ACC112 (cell line): ENCODE measurements around the gene SLC15A5.

Experiments used
- H2AFZ ChIP-seq: fragments of 200-600 bp; sonication (generic); one replicate; pipeline ENCODE4 v1.6.0; 2017; ENCODE audit warnings: antibody characterized with exemption, low read length; ENCODE audit not compliant: unreplicated experiment
- H3K27ac ChIP-seq: fragments of 200-600 bp; sonication (generic); 2 replicates; pipeline ENCODE4 v1.5.1; 2014; ENCODE audit warnings: low read depth, mild to moderate bottlenecking, antibody characterized with exemption, low read length, moderate library complexity
- H3K27me3 ChIP-seq: fragments of 200-600 bp; sonication (generic); 2 replicates; pipeline ENCODE4 v1.6.1; 2014; ENCODE audit warnings: mild to moderate bottlenecking, antibody characterized with exemption, low read length, moderate library complexity, mixed read lengths; ENCODE audit not compliant: insufficient read depth
- H3K36me3 ChIP-seq: fragments of 200-600 bp; sonication (generic); 2 replicates; pipeline ENCODE4 v1.6.1; 2016; ENCODE audit warnings: mild to moderate bottlenecking, antibody characterized with exemption, low read length, moderate library complexity, mixed read lengths; ENCODE audit not compliant: insufficient read depth
- H3K4me1 ChIP-seq: fragments of 200-600 bp; sonication (generic); one replicate; pipeline ENCODE4 v1.6.1; 2016; ENCODE audit warnings: low read length, mixed read lengths; ENCODE audit not compliant: insufficient read depth, unreplicated experiment, control insufficient read depth
- H3K4me3 ChIP-seq: fragments of 200-600 bp; sonication (generic); 2 replicates; pipeline ENCODE4 v1.5.1; 2014; ENCODE audit warnings: mild to moderate bottlenecking, low read depth, low read length
- H3K79me2 ChIP-seq: fragments of 200-600 bp; sonication (generic); one replicate; pipeline ENCODE4 v1.6.0; 2016; ENCODE audit warnings: low read length; ENCODE audit not compliant: control insufficient read depth, unreplicated experiment, insufficient read depth

SLC15A5 gene

DNA sequence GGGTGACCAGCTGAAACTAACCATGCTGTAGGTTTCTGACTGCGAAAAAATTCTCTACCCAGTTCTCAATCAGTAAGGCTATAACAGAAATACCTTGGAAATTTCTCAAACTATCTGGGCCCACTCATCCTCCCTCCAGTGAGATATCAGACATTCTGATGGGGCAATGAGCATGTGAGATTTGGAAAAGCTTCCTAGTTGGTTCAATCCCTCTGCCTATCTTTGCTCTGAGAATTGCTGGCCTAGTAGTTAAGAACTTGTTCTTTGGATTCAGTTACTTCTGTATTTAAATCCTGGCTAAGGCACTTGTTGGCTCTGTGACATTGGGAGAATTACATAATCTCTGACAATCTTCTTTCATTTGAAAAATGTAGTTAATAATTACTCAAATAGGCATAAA is 119.4 kb downstream of the SLC15A5 start:
- Histone ChIP-seq H3K36me3 (no peaks in the 10 kb centered on the region), H3K79me2 (no peaks in the 10 kb centered on the region), H3K4me3 (no peak overlapping the region), H2AFZ (no peak overlapping the region), H3K4me1 (no peaks in the 10 kb centered on the region), H3K27me3 (no peaks in the 10 kb centered on the region), H3K27ac (no peak overlapping the region)

DNA sequence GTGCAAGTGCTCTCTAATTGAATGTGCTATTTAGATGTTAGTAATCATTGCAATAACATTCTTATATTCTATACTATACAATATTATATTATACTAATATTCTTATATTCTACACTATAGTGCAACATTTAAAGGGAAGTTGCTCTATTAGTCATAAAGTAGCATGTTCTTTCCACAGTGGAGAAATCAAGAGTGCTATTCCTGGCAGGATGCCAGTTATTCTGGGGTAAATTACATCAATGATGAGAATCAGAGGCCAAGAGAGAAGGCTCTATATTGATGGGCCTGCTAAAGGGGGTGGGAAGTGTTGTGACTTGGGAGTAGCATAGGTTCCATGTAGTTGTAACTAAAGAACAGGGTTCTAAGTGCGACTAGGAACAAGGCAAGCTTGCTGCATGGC is 121.5 kb downstream of the SLC15A5 start:
- Histone ChIP-seq H3K79me2 (no peaks in the 10 kb centered on the region), H3K27ac (no peak overlapping the region), H3K36me3 (no peaks in the 10 kb centered on the region)

DNA sequence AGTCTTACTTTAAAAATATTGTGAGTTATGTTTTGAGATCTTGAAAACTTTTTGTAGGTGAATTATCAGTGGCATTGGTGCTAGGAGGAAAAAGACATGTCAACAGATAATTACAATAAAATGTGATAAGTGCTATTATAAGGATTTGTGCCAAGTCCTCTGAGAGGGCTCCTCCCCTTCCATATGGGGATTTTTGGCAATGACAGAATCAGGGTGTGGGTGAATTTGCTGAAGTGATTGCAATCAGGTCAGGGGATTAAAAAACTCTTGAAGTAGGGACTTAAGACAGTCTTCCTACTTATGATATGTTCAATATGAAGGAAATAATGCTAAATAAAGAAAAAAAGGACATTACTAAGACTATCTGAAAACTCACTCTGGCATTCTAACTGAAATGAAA is 122.5 kb downstream of the SLC15A5 start:
- no peaks in the 10 kb centered on the region for H3K4me1 ChIP-seq

More for the DNA sequence above, 121.5 kb downstream of the SLC15A5 start:
- Histone ChIP-seq H3K4me3 (no peak overlapping the region), H2AFZ (no peak overlapping the region), H3K4me1 (no peaks in the 10 kb centered on the region), H3K27me3 (no peaks in the 10 kb centered on the region)

GRCh38 chr12:16152885-16153673 is 124.4 kb downstream of the SLC15A5 start:
- Histone ChIP-seq H3K4me3 (no peak overlapping the region), H3K27me3 (peaks cover 14% of the 10 kb centered on the region), H3K79me2 (no peaks in the 10 kb centered on the region), H3K36me3 (no peaks in the 10 kb centered on the region), H2AFZ (no peak overlapping the region), H3K27ac (no peak overlapping the region), H3K4me1 (no peaks in the 10 kb centered on the region)

More for the DNA sequence above, 122.5 kb downstream of the SLC15A5 start:
- no peaks in the 10 kb centered on the region for H3K79me2 ChIP-seq
- H3K27me3 ChIP-seq: no peaks in the 10 kb centered on the region; the same call in 1 of the 2 replicates
- H3K27ac ChIP-seq: no peak overlapping the region
- H3K4me3 ChIP-seq: no peak overlapping the region
- no peak overlapping the region for H2AFZ ChIP-seq
- no peaks in the 10 kb centered on the region for H3K36me3 ChIP-seq

GRCh38 chr12:16150276-16150675 is 127.2 kb downstream of the SLC15A5 start:
- no peaks in the 10 kb centered on the region for H3K79me2 ChIP-seq
- H3K36me3 ChIP-seq: no peaks in the 10 kb centered on the region
- no peak overlapping the region for H3K4me3 ChIP-seq
- H3K4me1 ChIP-seq: no peaks in the 10 kb centered on the region
- H2AFZ ChIP-seq: no peak overlapping the region
- H3K27ac ChIP-seq: no peak overlapping the region
- peaks cover 41% of the 10 kb centered on the region for H3K27me3 ChIP-seq

GRCh38 chr12:16148938-16149337 is 128.5 kb downstream of the SLC15A5 start:
- Histone ChIP-seq H3K4me3 (no peak overlapping the region), H3K79me2 (no peaks in the 10 kb centered on the region), H3K27ac (no peak overlapping the region), H2AFZ (no peak overlapping the region), H3K36me3 (no peaks in the 10 kb centered on the region), H3K4me1 (no peaks in the 10 kb centered on the region), H3K27me3 (peaks cover 41% of the 10 kb centered on the region)
